Activated T-cell treated with anti-CD3 and anti-CD28 coated beads, Interleukin-2, amount 50 U/mL, for 24 hours (primary cell): Measurements from ENCODE around the gene DNAH10.

Experiments used
- DNase-seq: peaks from one replicate; pipeline ENCODE4 v3.0.0-alpha.2; 2020
- H3K27ac Mint-ChIP-seq: 2 replicates; pipeline ENCODE4 v1.8.0; 2020; ENCODE audit warnings: mild to moderate bottlenecking, mixed read lengths
- H3K27me3 Mint-ChIP-seq: 2 replicates; pipeline ENCODE4 v1.8.0; 2020; ENCODE audit warnings: mixed read lengths
- H3K36me3 Mint-ChIP-seq: 2 replicates; pipeline ENCODE4 v1.8.0; 2020; ENCODE audit warnings: low read depth, mixed read lengths
- H3K4me1 Mint-ChIP-seq: 2 replicates; pipeline ENCODE4 v1.8.0; 2020; ENCODE audit warnings: low read depth, mixed read lengths
- H3K4me3 Mint-ChIP-seq: 2 replicates; pipeline ENCODE4 v1.8.0; 2020; ENCODE audit warnings: mild to moderate bottlenecking, moderate library complexity, mixed read lengths
- H3K9me3 Mint-ChIP-seq: 2 replicates; pipeline ENCODE4 v1.8.0; 2020; ENCODE audit warnings: mixed read lengths

The DNAH10 gene

DNA sequence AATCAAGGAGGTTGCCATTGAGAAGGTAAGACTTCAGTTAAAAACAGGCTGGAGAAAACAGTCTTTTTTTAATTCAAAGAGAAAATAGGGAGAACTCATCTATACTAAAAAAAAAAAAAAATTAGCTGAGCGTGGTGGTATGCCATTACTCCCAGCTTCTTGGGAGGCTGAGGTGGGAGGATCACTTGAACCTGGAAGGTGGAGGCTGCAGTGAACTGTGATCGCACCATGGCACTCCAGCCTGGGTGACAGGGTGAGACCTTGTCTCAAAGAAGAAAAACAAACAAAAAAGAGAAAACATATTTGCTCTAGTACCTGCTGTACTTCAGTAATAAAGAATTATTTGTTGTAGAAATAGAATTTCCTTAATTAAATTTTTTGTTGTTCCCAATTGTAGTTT, 68.6 kb downstream of the DNAH10 start:
- H3K27ac Mint-ChIP-seq, result no peak overlapping the region
- DNase-seq, result no peak
- H3K36me3 Mint-ChIP-seq, result no peaks in the 10 kb centered on the region
- peaks cover 7% of the 10 kb centered on the region for H3K9me3 Mint-ChIP-seq
- no peak overlapping the region for H3K4me3 Mint-ChIP-seq
- peaks cover 20% of the 10 kb centered on the region for H3K27me3 Mint-ChIP-seq
- H3K4me1 Mint-ChIP-seq, result peaks cover 2% of the 10 kb centered on the region

DNA sequence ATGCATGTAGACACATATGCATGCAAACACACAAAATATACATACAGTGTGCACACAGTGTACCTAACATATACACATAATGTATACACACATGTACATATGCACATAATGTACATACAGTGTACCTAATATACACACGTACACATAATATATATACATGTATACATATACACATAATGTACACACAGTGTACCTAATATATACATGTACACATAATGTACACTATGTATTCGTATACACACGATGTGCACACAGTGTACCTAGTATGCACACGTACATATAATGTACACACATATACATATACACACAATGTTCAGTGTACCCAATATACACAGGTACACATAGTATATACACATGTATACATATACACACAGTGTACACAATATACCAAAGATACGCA, 70.0 kb downstream of the DNAH10 start:
- Mint-ChIP-seq H3K4me3 (no peak overlapping the region), H3K27me3 (peaks cover 13% of the 10 kb centered on the region), H3K4me1 (peaks cover 2% of the 10 kb centered on the region), H3K9me3 (peaks cover 7% of the 10 kb centered on the region), H3K36me3 (no peaks in the 10 kb centered on the region), H3K27ac (no peak overlapping the region)
- DNase-seq, result no peak

- Mint-ChIP-seq H3K36me3 (no peaks in the 10 kb centered on the region), H3K4me1 (no peaks in the 10 kb centered on the region), H3K27ac (no peak overlapping the region), H3K9me3 (peaks cover 7% of the 10 kb centered on the region), H3K27me3 (peaks cover 1% of the 10 kb centered on the region), H3K4me3 (no peak overlapping the region)
- no peak for DNase-seq
Observed at GRCh38 chr12:123833830-123834229, 71.7 kb downstream of the DNAH10 start.

GRCh38 chr12:123834845-123835244, 72.7 kb downstream of the DNAH10 start:
- Mint-ChIP-seq H3K27me3 (no peaks in the 10 kb centered on the region), H3K4me3 (no peak overlapping the region), H3K4me1 (no peaks in the 10 kb centered on the region), H3K36me3 (no peaks in the 10 kb centered on the region), H3K9me3 (peaks cover 7% of the 10 kb centered on the region), H3K27ac (no peak overlapping the region)
- no peak for DNase-seq

DNA sequence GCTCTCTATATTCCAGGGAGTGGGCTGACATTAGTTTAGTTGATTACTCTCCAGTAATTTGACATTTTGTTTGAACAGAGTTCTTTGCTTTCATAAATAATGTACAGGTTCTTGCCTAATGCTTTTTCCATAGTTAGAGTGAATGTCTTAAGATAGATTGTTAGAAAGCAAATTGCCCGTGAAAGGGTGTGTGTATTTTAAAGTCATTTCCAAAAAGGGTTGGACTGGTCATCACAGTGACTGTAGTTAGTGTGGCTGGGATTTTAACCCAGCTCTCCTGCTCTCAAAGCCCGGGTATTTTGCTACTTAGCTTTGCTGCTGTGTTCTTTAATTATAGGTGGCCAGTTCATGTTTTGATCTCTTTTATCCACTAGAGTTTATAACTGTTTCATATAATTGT, 74.2 kb downstream of the DNAH10 start:
- peaks cover 7% of the 10 kb centered on the region for H3K9me3 Mint-ChIP-seq
- H3K4me1 Mint-ChIP-seq, result no peaks in the 10 kb centered on the region
- H3K27me3 Mint-ChIP-seq, result no peaks in the 10 kb centered on the region
- H3K4me3 Mint-ChIP-seq, result no peak overlapping the region
- no peak overlapping the region for H3K27ac Mint-ChIP-seq
- H3K36me3 Mint-ChIP-seq, result no peaks in the 10 kb centered on the region
- no peak for DNase-seq

GRCh38 chr12:123839826-123840225, 77.7 kb downstream of the DNAH10 start:
- Mint-ChIP-seq H3K27me3 (no peaks in the 10 kb centered on the region), H3K36me3 (no peaks in the 10 kb centered on the region), H3K27ac (no peak overlapping the region), H3K4me3 (no peak overlapping the region), H3K4me1 (peaks cover 3% of the 10 kb centered on the region), H3K9me3 (peaks cover 4% of the 10 kb centered on the region)
- no peak for DNase-seq

DNA sequence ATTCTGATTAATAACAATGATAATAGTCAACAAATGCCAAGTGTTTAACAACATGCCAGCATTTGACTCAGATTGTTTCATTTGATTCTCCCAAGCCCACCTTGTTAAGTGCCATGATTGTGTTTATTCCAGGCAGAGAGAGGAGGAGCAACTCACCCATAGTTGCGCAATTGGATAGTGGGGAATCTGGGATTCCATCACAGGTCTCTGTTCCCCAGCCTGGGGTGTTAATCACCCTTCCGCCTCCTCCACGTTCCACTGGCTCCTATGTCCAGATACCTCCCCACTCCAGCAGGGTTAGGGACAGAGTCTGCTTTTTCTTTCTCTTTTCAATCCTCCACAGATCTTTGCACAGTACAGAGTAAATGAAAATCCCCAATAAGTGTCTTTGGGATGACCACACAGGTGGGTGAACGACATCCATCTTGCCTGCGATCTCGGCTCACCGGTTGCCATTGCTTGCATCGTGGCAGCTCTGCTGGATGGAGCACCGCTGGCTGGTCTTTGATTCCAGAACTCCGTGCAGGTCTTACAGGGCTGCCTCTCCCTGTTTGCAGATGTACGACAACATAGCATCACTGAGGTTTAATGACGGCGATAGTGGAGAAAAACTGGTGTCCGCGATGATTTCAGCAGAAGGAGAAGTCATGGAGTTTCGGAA, 78.8 kb downstream of the DNAH10 start:
- Mint-ChIP-seq H3K36me3 (no peaks in the 10 kb centered on the region), H3K4me1 (peaks cover 3% of the 10 kb centered on the region), H3K27me3 (no peaks in the 10 kb centered on the region), H3K9me3 (no peaks in the 10 kb centered on the region), H3K4me3 (no peak overlapping the region), H3K27ac (no peak overlapping the region)
- DNase-seq, result no peak

- no peaks in the 10 kb centered on the region for H3K9me3 Mint-ChIP-seq
- no peaks in the 10 kb centered on the region for H3K36me3 Mint-ChIP-seq
- H3K27ac Mint-ChIP-seq, result no peak overlapping the region
- peaks cover 3% of the 10 kb centered on the region for H3K4me1 Mint-ChIP-seq
- DNase-seq, result no peak
- H3K4me3 Mint-ChIP-seq, result no peak overlapping the region
- H3K27me3 Mint-ChIP-seq, result no peaks in the 10 kb centered on the region
Observed at GRCh38 chr12:123843912-123844748, 82.0 kb downstream of the DNAH10 start.

DNA sequence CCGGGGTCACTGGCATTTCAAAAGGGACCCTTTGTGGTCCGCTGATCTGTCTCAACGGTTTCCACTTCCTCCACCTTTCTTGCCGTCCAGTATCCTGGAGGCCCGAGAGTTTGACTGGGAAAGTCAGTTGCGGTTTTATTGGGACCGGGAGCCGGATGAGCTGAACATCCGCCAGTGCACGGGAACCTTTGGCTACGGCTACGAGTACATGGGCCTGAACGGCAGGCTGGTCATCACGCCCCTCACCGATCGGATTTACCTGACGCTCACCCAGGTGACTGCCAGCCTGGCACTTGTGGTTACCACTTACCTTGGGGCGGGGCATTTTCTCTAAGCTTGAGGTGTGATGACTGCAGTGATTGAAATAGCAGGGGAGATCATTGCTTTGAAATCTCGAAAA, 83.8 kb downstream of the DNAH10 start:
- H3K27ac Mint-ChIP-seq, result no peak overlapping the region
- no peaks in the 10 kb centered on the region for H3K27me3 Mint-ChIP-seq
- no peaks in the 10 kb centered on the region for H3K9me3 Mint-ChIP-seq
- H3K36me3 Mint-ChIP-seq, result no peaks in the 10 kb centered on the region
- H3K4me1 Mint-ChIP-seq, result peaks cover 3% of the 10 kb centered on the region
- H3K4me3 Mint-ChIP-seq, result no peak overlapping the region
- DNase-seq, result no peak

DNA sequence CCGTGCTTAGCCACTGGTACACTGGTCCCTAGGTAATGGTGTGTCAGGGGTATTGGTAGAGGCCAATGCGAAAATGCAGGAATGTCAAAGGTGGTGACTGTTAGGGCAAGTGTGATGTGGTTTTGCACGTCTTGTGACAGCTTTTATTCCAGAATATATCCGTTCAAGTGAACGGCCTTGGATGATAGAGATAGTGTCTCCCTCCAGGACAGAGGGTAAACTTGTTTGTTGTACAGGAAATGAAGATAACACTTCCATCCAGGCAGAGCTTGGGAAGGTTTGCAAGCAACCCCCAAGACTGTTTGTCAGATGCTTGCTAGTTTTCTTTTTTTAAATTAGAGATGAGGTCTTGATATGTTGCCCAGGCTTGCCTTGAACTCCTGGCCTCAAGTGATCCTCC, 84.2 kb downstream of the DNAH10 start:
- no peak for DNase-seq
- H3K36me3 Mint-ChIP-seq, result no peaks in the 10 kb centered on the region
- H3K27me3 Mint-ChIP-seq, result no peaks in the 10 kb centered on the region
- no peak overlapping the region for H3K4me3 Mint-ChIP-seq
- peaks cover 3% of the 10 kb centered on the region for H3K4me1 Mint-ChIP-seq
- no peaks in the 10 kb centered on the region for H3K9me3 Mint-ChIP-seq
- no peak overlapping the region for H3K27ac Mint-ChIP-seq

DNA sequence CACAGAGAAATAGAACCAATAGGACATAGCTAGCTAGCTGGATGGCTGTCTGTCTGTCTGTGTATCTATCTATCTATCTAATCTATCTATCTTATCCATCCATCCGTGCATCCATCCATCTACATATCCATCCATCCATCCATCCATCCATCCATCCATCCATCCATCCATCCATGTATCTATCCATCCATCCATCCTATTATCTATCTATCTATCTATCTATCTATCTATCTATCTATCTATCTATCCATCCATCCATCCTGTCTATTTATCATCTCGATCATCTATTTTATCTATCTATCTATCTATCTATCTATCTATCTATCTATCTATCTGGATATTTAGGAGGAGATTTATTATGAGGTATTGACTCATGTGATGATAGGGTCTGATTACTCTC, 84.9 kb downstream of the DNAH10 start:
- DNase-seq, result no peak
- Mint-ChIP-seq H3K4me3 (no peak overlapping the region), H3K9me3 (no peaks in the 10 kb centered on the region), H3K36me3 (no peaks in the 10 kb centered on the region), H3K4me1 (peaks cover 2% of the 10 kb centered on the region), H3K27ac (no peak overlapping the region), H3K27me3 (peaks cover 2% of the 10 kb centered on the region)

- no peak overlapping the region for H3K4me3 Mint-ChIP-seq
- H3K27ac Mint-ChIP-seq, result no peak overlapping the region
- no peaks in the 10 kb centered on the region for H3K36me3 Mint-ChIP-seq
- H3K27me3 Mint-ChIP-seq, result peaks cover 6% of the 10 kb centered on the region
- no peak for DNase-seq
- H3K4me1 Mint-ChIP-seq, result no peaks in the 10 kb centered on the region
- H3K9me3 Mint-ChIP-seq, result no peaks in the 10 kb centered on the region
Observed at GRCh38 chr12:123847876-123848275, 85.8 kb downstream of the DNAH10 start.

DNA sequence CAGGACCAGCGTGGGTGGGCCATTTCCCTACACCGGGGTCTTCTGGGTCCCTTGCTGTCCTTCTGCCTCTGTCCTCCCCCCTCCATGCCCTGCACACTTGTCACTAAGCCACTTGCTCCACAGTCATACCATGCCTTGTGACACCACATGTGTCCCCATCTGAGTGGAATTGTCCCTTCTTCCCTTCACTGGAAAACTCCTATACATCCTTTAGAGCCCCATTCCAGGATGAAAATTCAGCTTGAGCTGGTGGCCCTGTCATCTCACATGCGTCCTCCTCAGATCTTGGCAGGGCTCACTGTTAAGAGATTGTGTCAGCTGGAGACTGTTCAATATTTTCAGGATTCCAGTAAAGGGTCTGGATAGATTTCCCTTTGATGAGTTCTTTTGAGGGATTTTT, 87.4 kb downstream of the DNAH10 start:
- H3K4me3 Mint-ChIP-seq, result no peak overlapping the region
- peaks cover 6% of the 10 kb centered on the region for H3K27me3 Mint-ChIP-seq
- DNase-seq, result no peak
- no peaks in the 10 kb centered on the region for H3K9me3 Mint-ChIP-seq
- no peaks in the 10 kb centered on the region for H3K36me3 Mint-ChIP-seq
- no peaks in the 10 kb centered on the region for H3K4me1 Mint-ChIP-seq
- no peak overlapping the region for H3K27ac Mint-ChIP-seq

- H3K4me1 Mint-ChIP-seq, result no peaks in the 10 kb centered on the region
- no peak overlapping the region for H3K27ac Mint-ChIP-seq
- no peaks in the 10 kb centered on the region for H3K9me3 Mint-ChIP-seq
- H3K36me3 Mint-ChIP-seq, result no peaks in the 10 kb centered on the region
- DNase-seq, result no peak
- H3K4me3 Mint-ChIP-seq, result no peak overlapping the region
- H3K27me3 Mint-ChIP-seq, result peaks cover 6% of the 10 kb centered on the region
Observed at GRCh38 chr12:123850246-123851134, 88.4 kb downstream of the DNAH10 start.
